ENCODE measurements around the gene ANKMY1. TPM values are rescaled to one million over a fixed set of nuclear protein-coding genes. Genes with fewer than 3 reads are reported as not detected.

Gene ANKMY1
- total and polyA plus RNA-seq, 2 of the 13 experiments (the other 11 are each of a cell fraction or from before 2014, with no cell fraction given): 11.7 to 18.8 TPM

- TF ChIP-seq TIGD3 (CRISPR knock-in tag; IDR thresholded peaks at IDR 0.05; ENCODE audit: borderline replicate concordance) (no peak), ATF5 (CRISPR knock-in tag; IDR thresholded peaks at IDR 0.05; ENCODE audit: low read depth) (0 out of 2 replicates have a peak, but pooled peaks have one; percentile 61), ZNF580 (CRISPR knock-in tag; IDR thresholded peaks at IDR 0.05; ENCODE audit: borderline replicate concordance, low read depth) (0 out of 2 replicates have a peak, but pooled peaks have one; percentile 41), KLF13 (CRISPR knock-in tag; IDR thresholded peaks at IDR 0.05) (no peak), ZNF232 (CRISPR knock-in tag; IDR thresholded peaks at IDR 0.05; ENCODE audit: borderline replicate concordance) (0 out of 2 replicates have a peak, but pooled peaks have one; percentile 33), KDM1A (CRISPR knock-in tag; IDR thresholded peaks at IDR 0.05) (no peak), TSC22D2 (CRISPR knock-in tag; IDR thresholded peaks at IDR 0.05; ENCODE audit: borderline replicate concordance) (no peak), KLF9 (CRISPR knock-in tag; IDR thresholded peaks at IDR 0.05; ENCODE audit: low read depth) (no peak), KAT2B (IDR thresholded peaks at IDR 0.05; ENCODE audit: borderline replicate concordance, low read depth, low read length) (no peak), ZNF225 (CRISPR knock-in tag; IDR thresholded peaks at IDR 0.05) (no peak), HMGXB3 (CRISPR knock-in tag; IDR thresholded peaks at IDR 0.05; ENCODE audit: borderline replicate concordance) (no peak), MLX (CRISPR knock-in tag; IDR thresholded peaks at IDR 0.05) (no peak), ATRX (CRISPR knock-in tag; IDR thresholded peaks at IDR 0.05; ENCODE audit: borderline replicate concordance) (no peak), ZSCAN31 (CRISPR knock-in tag; IDR thresholded peaks at IDR 0.05; ENCODE audit: low read depth) (peak; percentile 86), ZNF547 (CRISPR knock-in tag; IDR thresholded peaks at IDR 0.05) (0 out of 2 replicates have a peak, but pooled peaks have one; percentile 47), HNF1B (CRISPR knock-in tag; IDR thresholded peaks at IDR 0.05) (peak; percentile 82)
These were observed 47.3 kb upstream of the ANKMY1 start (continued) for GRCh38 chr2:240604939-240605716.

Measured in HepG2 (cell line).